Progenitor cell of endocrine pancreas (in vitro differentiated cells): ENCODE results near the gene KRT27. TPM values are rescaled to one million over a fixed set of nuclear protein-coding genes. Genes with fewer than 3 reads are reported as not detected.

Experiments
- DNase-seq: peaks from one replicate; pipeline ENCODE4 v3.0.0; 2021; ENCODE audit warnings: low spot score; ENCODE audit not compliant: unreplicated experiment
- H3K27ac Mint-ChIP-seq: 2 replicates; pipeline ENCODE4 v1.8.0; 2021; ENCODE audit warnings: mild to moderate bottlenecking, moderate library complexity, mixed read lengths
- H3K27me3 Mint-ChIP-seq: 2 replicates; pipeline ENCODE4 v1.8.0; 2021; ENCODE audit warnings: mixed read lengths
- H3K36me3 Mint-ChIP-seq: 2 replicates; pipeline ENCODE4 v1.8.0; 2022; ENCODE audit warnings: mixed read lengths; ENCODE audit not compliant: insufficient read depth
- H3K4me1 Mint-ChIP-seq: 2 replicates; pipeline ENCODE4 v1.8.0; 2021; ENCODE audit warnings: low read depth, mixed read lengths
- H3K4me3 Mint-ChIP-seq: 2 replicates; pipeline ENCODE4 v1.8.0; 2021; ENCODE audit warnings: low read depth, mild to moderate bottlenecking, moderate library complexity, mixed read lengths
- H3K9me3 Mint-ChIP-seq: 2 replicates; pipeline ENCODE4 v1.8.0; 2021; ENCODE audit warnings: low read depth, mixed read lengths
- total RNA-seq: library from RNA; stranded (reverse); gene quantifications from 2 replicates; pipeline ENCODE4 v1.2.1, GENCODE V29; 2021
- TF ChIP-seq, protein P1 (sequence below): fragments of 200-600 bp; sonication (generic); IDR thresholded peaks from one replicate; pipeline ENCODE4 v1.5.0; 2021; ENCODE audit warnings: antibody characterized with exemption, mild to moderate bottlenecking; ENCODE audit not compliant: unreplicated experiment

Gene KRT27
- total RNA-seq, 1 donor from 2014 or later: not detected

DNA sequence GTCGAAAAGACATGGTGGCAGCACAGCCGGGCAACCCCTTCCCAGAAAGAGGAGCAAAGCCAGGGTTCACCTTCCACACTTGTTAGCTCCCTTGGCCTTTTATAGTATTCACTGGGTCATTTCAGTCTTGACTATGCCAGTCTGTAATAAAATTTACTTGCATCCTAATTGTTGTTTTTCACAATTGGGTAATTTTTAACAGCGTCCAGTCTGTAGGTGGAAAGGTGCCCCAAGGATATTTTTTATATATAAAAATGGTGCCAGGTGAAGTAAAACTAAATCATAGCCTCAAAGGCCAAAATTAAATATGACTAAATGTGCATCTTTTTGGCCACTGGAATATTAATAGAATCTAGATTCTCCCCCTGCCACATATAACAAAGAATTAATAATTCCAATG, 10.2 kb downstream of the KRT27 start, which contains the start of gene KRT26:
KRT26 (minus strand) TSS at position 101 of the 400 bp plus-strand sequence; CDS start at position 13, 88 bp downstream.
- no peak for DNase-seq
- no peaks in the 10 kb centered on the region for H3K9me3 Mint-ChIP-seq
- no peaks in the 10 kb centered on the region for H3K4me1 Mint-ChIP-seq
- no peak within 1 kb of the TSS for H3K4me3 Mint-ChIP-seq
- H3K36me3 Mint-ChIP-seq: no peaks in the 10 kb centered on the region
- no peak within 1 kb of the TSS for H3K27ac Mint-ChIP-seq
- H3K27me3 Mint-ChIP-seq: peaks cover 16% of the 10 kb centered on the region
- TF ChIP-seq, protein P1, sequence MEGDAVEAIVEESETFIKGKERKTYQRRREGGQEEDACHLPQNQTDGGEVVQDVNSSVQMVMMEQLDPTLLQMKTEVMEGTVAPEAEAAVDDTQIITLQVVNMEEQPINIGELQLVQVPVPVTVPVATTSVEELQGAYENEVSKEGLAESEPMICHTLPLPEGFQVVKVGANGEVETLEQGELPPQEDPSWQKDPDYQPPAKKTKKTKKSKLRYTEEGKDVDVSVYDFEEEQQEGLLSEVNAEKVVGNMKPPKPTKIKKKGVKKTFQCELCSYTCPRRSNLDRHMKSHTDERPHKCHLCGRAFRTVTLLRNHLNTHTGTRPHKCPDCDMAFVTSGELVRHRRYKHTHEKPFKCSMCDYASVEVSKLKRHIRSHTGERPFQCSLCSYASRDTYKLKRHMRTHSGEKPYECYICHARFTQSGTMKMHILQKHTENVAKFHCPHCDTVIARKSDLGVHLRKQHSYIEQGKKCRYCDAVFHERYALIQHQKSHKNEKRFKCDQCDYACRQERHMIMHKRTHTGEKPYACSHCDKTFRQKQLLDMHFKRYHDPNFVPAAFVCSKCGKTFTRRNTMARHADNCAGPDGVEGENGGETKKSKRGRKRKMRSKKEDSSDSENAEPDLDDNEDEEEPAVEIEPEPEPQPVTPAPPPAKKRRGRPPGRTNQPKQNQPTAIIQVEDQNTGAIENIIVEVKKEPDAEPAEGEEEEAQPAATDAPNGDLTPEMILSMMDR: no peak

DNA sequence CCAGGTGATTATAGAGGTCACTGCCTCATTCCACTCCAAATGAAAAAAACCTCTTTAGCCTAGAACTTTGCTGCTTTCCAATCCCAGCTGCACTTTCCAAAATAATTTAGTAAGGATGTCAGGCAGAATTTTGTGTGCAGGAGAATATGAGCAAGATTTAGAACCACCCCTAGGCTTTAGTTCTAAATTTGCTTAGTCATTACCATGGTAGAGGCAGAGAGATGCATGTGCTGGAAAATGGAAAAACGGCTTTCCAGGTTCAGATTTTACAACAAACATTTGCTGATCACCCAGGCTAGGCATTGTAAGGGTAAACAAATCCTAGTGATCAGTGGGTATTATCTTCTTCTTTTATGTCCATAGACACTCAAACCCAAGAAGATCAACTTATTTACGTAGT, 16.7 kb downstream of the KRT27 start:
- Mint-ChIP-seq H3K4me3 (no peak overlapping the region), H3K9me3 (peaks cover 19% of the 10 kb centered on the region), H3K36me3 (no peaks in the 10 kb centered on the region), H3K27ac (no peak overlapping the region), H3K27me3 (no peaks in the 10 kb centered on the region), H3K4me1 (no peaks in the 10 kb centered on the region)
- no peak for DNase-seq
- TF ChIP-seq, protein P1: no peak

DNA sequence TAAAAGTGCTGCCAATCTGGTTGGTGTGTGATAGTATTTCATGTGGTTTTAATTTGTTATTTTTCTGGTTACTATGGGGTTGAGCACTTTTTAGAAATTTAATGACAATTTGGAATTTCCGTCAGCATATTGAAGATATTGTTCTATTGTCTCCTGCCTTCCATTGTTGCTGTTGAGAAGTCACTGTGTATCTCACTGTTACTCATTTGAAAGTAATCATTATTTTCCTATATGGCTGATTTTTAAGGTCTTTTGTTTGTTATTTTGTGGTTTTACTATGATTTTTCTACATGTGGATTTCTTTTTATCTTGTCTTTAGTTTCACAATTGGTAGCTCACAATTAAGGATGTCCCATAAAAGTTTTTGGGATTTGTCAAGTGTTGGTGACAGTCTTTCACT, 18.6 kb downstream of the KRT27 start:
- TF ChIP-seq, protein P1: no peak
- no peak overlapping the region for H3K4me3 Mint-ChIP-seq
- H3K36me3 Mint-ChIP-seq: no peaks in the 10 kb centered on the region
- no peaks in the 10 kb centered on the region for H3K27me3 Mint-ChIP-seq
- H3K4me1 Mint-ChIP-seq: no peaks in the 10 kb centered on the region
- DNase-seq: no peak
- peaks cover 33% of the 10 kb centered on the region for H3K9me3 Mint-ChIP-seq
- no peak overlapping the region for H3K27ac Mint-ChIP-seq

- DNase-seq: no peak
- TF ChIP-seq, protein P1: no peak
- Mint-ChIP-seq H3K27me3 (no peaks in the 10 kb centered on the region), H3K36me3 (no peaks in the 10 kb centered on the region), H3K4me1 (no peaks in the 10 kb centered on the region), H3K9me3 (peaks cover 38% of the 10 kb centered on the region), H3K4me3 (no peak overlapping the region), H3K27ac (no peak overlapping the region)
Measured at GRCh38 chr17:40760105-40761016, 22.0 kb downstream of the KRT27 start.

- peaks cover 15% of the 10 kb centered on the region for H3K9me3 Mint-ChIP-seq
- H3K36me3 Mint-ChIP-seq: no peaks in the 10 kb centered on the region
- no peaks in the 10 kb centered on the region for H3K27me3 Mint-ChIP-seq
- H3K27ac Mint-ChIP-seq: no peak within 1 kb of the TSS
- no peak for DNase-seq
- H3K4me1 Mint-ChIP-seq: no peaks in the 10 kb centered on the region
- TF ChIP-seq, protein P1: no peak
- no peak within 1 kb of the TSS for H3K4me3 Mint-ChIP-seq
Measured at GRCh38 chr17:40755231-40755630, 27.1 kb downstream of the KRT27 start, which contains the start of gene KRT25. KRT25 (minus strand) TSS chr17:40755331; CDS start chr17:40755271, 60 bp downstream.
